GM21786 (cell line): ENCODE data around the gene EPN2.

ENCODE experiments used
- ATAC-seq: cut with Tn5 transposase; IDR thresholded peaks from one replicate; pipeline ENCODE4 v1.9.1; 2021; ENCODE audit not compliant: unreplicated experiment

EPN2 gene

DNA sequence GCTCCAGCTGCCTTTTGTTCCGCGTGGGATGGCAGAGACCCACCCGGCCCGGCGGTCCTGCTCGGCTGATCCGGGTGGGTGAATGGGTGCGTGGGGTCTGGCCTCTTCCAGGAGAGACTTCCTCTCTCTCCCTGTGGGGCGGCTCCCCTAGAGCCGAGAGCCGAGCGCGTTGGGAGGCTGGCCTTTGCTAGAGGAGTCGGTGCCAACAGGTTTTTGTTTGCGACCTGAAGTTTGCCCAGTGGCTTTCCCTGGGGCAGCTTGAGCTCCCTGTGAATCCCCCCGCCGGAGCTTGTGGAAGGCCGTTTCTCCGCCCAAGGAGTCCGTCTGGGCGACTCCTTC, 970 bp downstream of the EPN2 start:
- ATAC-seq: no peak

DNA sequence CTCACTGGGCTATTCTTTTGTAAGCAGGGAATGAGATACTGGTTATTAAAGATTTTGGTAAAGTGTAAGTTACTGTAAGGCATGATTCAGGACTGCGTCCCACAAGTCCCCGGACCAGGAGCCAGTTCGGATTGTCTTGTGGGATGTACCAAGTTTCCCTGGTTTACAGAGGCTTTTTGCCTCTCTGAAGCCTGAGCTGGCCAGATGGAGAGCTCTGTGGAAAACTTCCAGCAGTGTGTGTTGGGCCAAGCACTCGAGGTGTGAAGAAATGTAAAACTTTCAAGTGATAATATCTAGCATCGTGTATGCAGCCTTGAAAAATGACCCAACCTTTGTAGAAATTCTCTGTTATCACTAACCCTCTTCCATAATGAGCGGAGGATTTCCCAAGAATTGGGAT, 2.4 kb downstream of the EPN2 start:
- ATAC-seq: no peak

DNA sequence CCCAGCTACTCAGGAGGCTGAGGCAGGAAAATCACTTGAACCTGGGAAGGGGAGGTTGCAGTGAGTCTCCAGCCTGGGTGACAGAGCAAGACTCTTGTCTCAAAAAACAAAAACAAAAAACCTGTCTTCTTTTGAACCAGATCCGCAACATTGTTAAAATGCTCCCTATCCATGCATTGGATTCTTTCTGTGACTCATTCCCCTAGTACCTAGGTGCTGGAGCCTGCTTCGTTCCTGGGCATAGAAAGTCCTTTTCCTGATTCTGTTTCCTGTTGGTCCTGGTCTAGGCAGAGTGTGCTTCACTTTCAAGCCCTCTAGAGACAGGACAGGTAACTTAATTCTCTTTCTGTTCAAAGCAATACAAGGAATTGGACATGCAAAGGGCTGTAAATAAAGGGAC, 5.2 kb downstream of the EPN2 start:
- ATAC-seq: no peak

DNA sequence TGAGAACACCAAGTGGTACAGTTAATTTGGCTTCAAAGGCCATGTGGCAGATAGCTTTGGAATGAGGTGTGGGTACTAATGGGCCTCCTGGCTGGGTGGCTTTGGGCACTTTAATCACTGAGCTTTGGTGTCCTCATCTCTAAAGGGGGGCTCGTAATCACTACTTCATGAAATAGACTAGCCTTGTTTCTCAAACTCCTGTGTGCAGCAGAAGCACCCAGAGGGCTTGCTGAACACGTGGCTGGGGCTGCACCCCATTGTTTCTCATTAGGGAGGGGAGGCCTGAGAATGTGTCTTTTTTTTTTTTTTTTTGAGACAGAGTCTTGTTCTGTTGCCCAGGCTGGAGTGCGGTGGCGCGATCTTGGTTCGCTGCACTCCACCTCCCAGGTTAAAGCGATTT, 5.8 kb downstream of the EPN2 start:
- no peak for ATAC-seq

DNA sequence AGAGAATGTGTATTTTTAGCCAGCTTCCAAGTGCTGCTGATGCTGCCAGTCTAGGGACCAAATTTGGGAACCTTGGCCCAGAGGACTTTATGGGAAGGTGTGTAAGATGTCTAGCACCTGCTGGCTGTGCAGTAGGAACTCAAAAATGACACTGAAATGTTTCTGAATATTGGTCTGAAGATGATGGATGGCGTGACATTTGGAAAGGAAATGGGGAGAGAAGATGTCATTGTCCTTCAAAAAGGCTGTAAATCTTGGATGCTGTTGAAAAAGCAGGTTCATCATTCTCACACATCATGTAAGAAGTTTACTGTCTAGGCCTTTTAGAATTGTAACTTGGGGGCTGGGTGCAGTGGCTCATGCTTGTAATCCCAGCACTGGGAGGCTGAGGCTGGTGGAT, 6.7 kb downstream of the EPN2 start:
- no peak for ATAC-seq

DNA sequence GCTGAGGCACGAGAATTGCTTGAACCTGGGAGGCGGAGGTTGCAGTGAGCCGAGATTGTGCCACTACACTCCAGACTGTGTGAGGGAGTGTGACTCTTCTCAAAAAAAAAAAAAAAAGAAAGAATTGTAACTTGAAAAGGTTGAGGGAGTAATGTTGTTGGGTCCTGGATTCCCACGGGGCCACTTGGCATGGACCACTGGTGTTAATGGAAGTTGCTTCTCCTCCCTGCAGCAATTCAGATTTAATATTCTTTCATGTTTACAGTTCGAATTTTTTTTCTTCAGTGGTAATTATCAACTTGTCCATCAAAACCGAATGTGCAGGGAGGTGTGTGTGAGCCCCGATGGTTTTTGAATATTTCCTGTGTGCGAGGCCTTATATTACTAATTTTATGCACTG, 7.2 kb downstream of the EPN2 start:
- no peak for ATAC-seq

DNA sequence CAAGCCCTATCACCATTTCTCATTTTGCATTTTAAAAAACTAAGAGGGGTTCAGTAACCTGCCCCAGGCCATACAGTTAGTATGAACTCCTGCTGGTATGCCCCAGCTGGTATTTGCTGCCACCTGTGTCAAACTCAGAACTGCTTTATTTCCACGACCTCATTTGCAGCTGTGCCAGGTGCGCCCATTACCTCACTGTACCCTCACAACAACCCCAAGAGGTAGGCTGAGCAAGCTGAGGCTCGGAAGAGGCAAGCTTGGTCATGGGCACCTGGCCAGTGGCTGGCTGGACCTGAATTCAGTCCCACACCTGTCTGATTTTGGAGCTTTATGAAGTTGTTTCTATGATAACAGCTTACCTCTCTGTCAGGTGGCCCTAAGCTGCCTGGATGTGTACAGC, 7.6 kb downstream of the EPN2 start:
- no peak for ATAC-seq

DNA sequence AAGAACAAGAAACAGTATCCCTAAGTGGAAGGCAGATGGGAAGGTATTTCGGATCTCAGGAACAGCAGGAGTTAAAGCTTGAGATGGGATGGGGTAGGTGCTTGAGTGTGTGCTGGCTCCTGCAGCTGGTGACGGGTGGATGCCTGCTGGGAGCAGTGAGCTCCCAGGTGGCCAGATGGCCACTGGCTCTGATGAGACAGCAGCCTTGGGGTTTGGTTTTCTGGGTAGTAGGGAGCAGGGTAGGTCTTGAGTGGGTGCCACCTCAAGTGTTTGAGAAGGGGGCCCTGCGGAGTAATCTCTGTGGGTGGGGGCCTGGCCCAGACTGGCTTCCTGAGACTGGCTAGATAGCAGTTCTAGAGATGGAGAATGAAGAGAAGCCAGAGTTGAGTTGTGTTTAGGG, 10.3 kb downstream of the EPN2 start:
- no peak for ATAC-seq

DNA sequence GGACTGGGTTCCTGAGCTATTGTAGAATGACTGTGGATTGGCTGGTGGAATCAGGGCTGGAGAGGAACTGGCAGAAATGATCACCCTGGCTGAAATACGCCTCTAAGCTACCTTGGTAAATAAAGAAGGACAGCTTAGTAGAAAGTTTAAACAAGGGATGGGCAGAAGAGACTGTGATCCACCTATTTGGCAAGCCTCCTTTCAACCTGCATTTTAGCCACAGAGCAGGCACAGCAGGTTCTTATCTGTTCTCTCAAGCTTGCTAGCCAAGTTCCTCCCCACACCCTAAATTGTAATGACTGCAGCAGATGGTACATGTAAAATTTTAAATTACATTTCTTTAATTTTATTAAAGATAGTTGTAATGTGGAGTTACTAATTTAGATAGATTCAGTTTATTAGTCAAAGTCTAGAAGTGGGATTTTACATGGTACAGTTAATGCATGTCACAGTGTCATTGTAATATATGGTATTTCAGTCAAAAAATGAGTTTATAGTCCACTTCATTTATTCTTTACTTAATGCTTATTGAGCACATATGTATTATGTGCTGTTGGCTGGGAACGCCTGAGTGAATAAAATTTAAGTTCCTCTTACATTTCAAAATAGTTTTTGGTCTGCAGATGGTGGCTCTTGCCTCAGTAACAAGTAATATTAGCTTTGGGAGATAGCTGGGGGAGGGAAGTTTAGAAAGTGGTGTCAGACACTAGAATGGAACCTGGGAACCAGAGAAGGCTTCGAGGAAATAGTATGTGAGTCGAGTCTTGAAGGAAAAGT, 11.2 kb downstream of the EPN2 start:
- ATAC-seq: no peak

DNA sequence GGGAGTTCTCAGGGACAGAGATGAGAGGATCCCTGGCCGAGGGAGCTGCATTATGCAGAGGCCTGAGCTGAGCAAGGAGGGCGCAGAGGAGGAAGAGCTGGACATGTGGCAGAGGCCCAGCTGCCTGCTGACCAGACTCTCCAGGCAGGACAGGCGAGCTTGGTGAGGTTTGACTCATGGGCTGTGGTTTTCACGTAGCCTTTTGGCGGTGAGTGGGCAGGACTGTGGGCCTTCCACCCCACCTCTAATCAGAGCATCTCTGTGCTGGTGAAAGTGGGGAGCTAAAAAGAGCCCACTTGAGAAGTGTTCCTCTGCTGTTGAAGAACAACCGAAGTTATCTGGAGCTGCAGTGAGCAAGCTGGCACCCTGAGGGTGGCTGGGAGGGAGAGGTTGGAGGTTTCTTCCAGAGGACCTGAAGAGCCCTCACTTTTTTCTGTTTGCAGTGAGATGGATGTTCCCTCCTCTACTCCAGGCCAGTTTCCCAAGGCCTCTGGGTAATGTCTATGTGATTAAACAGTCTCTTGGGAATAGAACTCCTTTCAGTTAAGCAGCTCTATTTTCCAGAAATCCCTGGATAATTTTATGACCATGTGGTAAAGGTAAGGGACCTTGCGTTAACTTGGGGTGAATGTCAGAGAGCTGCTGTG, 11.9 kb downstream of the EPN2 start:
- ATAC-seq: no peak

DNA sequence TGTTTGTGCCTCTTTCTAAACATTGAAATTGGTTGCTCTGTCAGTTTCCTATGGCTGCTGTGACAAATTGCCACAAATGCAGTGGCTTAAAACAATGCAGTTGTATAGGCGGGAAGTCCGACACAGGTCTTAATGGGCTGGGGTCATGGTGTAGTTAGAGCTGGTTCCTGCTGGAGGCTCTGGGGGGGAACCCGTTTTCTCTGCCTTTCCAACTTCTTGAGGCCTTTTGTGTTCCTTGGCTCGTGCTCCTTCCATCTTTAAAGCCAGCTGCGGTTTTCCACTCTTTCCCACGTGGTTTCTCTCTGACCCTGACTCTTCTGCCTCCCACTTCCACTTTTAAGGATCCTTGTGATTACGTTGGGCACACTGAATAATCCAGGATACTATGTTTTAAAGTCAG, 12.5 kb downstream of the EPN2 start:
- ATAC-seq: no peak

DNA sequence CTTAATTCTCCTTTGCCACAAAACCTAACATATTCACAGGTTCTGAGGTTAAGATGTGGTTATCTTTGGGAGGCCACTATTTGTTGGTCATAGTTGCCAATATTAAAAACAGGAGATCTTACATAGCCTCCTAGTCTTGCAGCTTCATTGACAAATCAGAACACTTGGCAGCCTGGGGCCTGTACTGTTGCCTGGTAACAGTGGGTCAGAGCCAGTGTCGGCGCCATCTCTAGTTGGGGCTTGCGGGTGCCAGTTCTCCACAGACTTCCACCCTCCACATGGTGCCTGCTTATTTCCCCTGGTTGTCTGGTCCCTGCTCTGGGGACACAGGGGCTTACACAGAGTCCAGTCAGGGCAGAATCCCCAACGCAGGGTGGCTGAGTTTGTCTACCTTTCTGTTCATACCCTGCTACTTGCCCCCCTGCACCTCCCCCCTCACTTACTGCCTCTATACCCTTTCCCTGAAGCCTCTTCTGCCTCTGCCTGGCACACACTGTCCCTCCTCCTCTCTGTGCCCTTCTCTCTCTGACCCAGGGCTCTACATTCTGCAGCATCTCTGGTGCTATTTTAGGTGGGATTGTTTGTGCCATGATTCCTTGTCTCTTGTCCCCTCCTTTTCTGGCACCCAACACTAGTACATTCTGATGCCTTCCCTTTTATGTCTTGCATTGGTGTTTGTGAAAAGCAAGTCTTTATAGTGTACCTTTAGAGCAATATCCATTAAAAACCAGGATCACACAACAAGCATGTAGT, 13.4 kb downstream of the EPN2 start:
- no peak for ATAC-seq

DNA sequence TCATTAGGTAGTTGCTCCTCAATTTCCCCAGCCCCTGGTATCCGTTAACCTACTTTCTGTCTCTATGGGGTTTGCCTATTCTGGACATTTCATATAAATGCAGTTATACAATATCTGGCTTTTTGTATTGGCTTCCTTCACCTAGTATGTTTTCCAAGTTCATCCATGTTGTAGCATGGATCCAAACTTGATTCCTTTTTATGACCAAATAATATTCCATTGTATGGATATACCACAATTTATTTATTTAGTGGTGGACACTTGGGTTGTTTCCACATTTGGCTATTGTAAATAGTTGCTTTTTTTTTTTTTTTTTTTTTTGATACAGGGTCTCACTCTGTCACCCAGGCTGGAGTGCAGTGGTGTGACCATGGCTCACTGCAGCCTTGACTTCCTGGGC, 15.9 kb downstream of the EPN2 start:
- no peak for ATAC-seq

DNA sequence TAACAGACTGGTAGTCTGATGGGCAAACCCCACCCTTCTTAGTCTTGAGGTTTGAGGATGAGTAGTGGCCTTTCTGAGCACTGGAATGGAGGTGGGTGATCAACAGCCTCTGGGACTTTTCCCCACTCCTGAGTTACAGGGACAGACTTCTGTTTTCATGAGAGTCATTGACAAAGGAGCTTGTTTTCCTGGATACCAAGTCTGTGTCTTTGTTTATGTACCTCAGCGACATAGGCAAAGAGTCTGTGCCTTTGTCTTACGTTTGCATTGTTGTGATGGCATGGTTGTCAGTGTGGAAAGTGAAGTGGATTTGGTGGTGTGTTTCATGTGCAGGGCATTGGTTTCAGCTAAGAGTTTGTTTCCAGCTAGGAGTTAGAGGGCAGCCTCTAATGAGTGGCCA, 17.5 kb downstream of the EPN2 start:
- ATAC-seq: no peak

DNA sequence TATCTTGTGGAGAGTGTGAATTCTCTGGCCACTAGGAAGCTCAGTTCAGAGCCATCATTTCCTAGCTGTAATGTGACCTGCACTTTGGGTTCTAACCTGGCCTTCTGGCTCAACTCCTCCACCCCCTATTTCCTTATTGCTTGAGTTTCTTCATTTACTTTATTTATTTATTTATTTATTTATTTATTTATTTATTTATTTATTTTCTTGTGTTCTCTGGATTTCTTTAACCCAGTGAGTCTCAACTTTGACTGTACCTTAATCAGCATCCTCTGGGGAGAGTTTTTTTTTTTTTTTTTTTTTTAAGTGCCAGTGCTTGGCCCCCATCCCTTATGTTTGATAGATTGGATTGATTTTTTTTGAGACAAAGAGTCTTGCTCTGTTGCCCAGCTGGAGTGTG, 18.1 kb downstream of the EPN2 start:
- ATAC-seq: no peak

DNA sequence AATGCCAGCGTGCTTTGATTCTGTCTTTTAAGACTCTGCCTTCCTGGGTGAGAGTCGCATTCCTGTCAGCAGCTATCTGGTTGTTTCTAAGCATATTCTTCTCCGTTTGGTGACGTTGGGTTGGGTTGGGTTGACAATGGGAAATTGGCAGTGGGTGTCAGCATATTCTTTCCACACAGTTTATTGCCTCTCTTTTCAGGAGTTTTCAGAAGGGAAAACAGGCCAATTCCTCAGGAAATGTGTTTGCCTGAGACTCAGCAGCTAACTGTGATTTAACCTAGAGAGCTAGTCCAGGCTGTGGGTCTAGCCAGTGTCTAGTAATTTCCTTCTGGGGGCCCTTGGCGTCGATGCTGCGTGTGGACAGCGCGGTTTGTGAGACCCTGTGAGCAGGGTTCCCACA, 21.2 kb downstream of the EPN2 start:
- no peak for ATAC-seq

DNA sequence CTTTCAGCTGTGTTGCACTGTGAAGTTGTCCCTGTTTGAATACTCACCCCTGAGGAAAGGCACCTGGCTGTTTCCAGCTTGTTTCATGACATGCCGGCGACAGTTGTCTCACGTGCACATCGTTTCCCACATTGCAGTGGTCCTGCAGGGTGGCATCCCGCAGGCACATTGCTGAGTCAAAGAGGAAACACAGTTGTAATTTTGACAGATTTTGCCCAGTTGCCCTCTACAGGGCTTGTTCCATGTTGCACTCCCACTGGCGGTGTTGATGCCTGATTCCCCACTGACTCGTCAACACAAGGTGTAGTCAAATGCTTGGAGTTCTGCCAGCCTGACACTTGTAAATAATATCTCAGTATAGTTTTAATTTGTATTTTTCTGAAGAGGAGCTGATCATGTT, 23.8 kb downstream of the EPN2 start:
- ATAC-seq: no peak

DNA sequence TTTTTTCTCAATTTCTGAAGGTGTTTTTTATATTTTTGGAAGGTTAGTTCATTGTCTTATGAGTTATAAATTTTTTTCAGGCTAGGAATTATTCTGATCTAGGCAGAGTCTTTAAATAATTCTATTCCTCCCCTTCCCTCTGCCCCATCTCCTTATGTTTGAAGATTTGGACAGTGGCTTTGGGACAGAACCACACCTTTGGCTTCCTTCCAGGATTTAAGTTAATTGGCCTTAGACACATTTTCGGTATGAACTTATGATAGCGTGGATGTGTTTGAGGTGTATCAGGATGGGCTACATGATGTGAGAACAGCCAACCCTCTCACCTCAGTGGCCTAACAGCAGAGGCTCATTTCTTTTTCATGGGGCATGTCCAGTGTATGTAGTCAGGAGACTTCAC, 24.3 kb downstream of the EPN2 start:
- ATAC-seq: no peak

DNA sequence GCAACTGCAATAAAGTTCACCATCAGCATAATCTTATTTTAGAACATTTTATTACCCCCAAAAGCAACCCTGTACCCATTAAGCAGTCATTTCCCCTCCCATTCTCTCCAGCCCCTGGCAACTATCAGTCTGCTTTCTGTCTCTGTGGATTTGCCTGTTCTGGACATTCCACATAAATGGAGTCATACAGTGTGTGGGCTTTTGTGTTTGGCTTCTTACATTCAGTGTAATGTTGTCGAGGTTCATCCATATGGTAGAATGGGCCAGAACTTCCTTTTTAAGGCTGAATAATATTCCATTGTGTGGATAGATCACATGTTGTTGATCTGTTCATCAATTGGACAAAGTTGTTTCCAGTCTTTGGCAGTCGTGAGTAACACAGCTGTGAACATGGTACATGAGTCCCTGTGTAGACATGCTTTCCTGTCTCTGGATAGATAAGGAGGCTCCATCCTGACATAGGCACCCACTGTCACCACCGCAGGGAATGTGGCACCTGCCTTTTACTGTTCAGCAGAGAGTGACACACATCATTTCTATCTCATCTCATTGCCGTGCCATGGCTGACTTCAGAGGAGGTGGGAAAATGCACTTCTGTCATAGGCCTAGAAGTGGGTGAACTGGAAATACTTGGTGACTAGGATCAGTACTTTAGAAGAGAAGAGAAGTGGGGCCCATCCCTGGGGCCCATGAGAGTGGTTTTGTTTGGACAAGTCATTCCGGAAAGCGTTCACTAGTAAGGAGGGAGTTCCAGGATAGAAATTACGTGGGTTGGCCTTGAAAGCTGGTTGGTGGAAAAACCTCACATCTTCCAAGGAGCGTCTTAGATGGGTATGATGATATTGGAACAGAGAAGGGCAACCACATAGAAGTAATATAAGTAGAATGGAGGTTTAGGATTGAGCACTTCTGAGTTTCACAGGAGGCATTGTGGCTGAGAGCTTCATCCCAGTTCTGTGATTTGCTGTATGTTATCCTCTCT, 25.8 kb downstream of the EPN2 start:
- no peak for ATAC-seq

DNA sequence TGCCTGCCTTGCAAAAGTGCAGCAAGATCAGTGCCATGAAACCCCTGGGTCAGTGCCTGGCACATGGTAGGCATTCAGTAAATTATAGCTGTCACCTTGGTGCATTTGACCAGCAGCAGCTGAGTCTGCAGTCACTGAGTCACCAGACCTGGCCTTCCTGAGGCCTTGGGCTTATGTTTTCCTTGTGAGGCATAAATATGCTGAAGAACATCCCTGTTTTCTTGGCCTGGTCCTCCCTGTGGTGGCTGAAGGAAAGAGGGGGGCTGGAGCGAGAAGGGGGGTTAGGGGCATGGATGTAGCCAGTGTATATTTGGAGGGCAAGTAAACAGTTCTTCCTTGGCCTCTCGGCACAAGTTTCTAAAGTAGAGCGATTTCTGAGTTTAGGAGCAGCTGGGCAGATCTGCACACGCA, 26.5 kb downstream of the EPN2 start:
- no peak for ATAC-seq

DNA sequence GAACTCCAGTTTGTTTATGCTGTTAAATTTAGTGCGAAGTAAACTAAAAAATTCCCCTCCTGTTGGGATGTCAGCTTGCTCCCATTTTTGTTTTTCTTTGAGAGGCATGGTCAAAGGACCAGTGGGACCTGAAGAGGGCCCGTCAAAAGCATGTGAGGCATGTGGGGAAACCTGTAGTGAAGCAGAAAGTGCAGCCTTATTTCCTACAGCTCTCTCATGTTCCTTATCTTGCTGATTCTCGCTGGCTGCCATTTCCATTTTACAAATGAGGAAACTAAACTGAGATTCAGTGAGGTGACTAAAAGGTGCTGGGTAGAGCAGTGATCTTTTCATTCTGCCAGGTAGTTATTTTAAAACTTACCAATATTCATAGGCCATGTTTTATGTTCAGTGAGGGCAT, 27.1 kb downstream of the EPN2 start:
- no peak for ATAC-seq
